Neuronal stem cell (in vitro differentiated cells): ENCODE data around the gene DTX1.

Experiments used
- DNase-seq: peaks from one replicate; pipeline ENCODE4 v3.0.0-alpha.2; 2013; ENCODE audit warnings: low spot score
- H2AFZ ChIP-seq: one replicate; pipeline ENCODE4 v1.6.1; 2013; ENCODE audit warnings: mild to moderate bottlenecking, low read length, inconsistent platforms
- H2AK5ac ChIP-seq: 2 replicates; pipeline ENCODE4 v1.6.1; 2013; ENCODE audit warnings: low read depth, mild to moderate bottlenecking, inconsistent platforms, low read length, moderate library complexity, mixed read lengths
- H2BK120ac ChIP-seq: 2 replicates; pipeline ENCODE4 v1.6.1; 2013; ENCODE audit warnings: low read depth, mild to moderate bottlenecking, inconsistent platforms, low read length, moderate library complexity, mixed read lengths
- H2BK12ac ChIP-seq: one replicate; pipeline ENCODE4 v1.6.1; 2013; ENCODE audit warnings: low read length, inconsistent platforms
- H2BK15ac ChIP-seq: 2 replicates; pipeline ENCODE4 v1.6.1; 2013; ENCODE audit warnings: mild to moderate bottlenecking, low read length, inconsistent platforms, mixed read lengths
- H2BK5ac ChIP-seq: one replicate; pipeline ENCODE4 v1.6.1; 2013; ENCODE audit warnings: inconsistent platforms, mild to moderate bottlenecking, low read length, moderate library complexity
- H3K14ac ChIP-seq: one replicate; pipeline ENCODE4 v1.6.1; 2013; ENCODE audit warnings: low read length, inconsistent platforms
- H3K18ac ChIP-seq: 2 replicates; pipeline ENCODE4 v1.6.1; 2013; ENCODE audit warnings: low read length, inconsistent platforms
- H3K23ac ChIP-seq: 2 replicates; pipeline ENCODE4 v1.6.1; 2013; ENCODE audit warnings: low read depth, mild to moderate bottlenecking, mixed read lengths, low read length, inconsistent platforms; ENCODE audit not compliant: poor library complexity
- H3K27ac ChIP-seq: replicated peaks from 3 replicates; pipeline ENCODE4 v1.5.1; 2013; ENCODE audit warnings: low read length, inconsistent platforms
- H3K27me3 ChIP-seq, 3 experiments: 2 replicates each; pipeline ENCODE4 v1.6.1; 2013; ENCODE audit warnings: low read length in 3 of 3, mild to moderate bottlenecking in 2 of 3, inconsistent platforms in 1 of 3, low read depth in 1 of 3, mixed read lengths in 1 of 3, moderate library complexity in 1 of 3; ENCODE audit not compliant: control insufficient read depth in 3 of 3, insufficient read depth in 3 of 3
- H3K36me3 ChIP-seq, 2 donors: replicated peaks in 1 of 2; 2 replicates each; pipeline ENCODE4 v1.6.1; 2013; ENCODE audit warnings: low read length in 2 of 2; ENCODE audit not compliant: control insufficient read depth in 2 of 2, insufficient read depth in 2 of 2
- H3K4ac ChIP-seq: 2 replicates; pipeline ENCODE4 v1.6.1; 2013; ENCODE audit warnings: inconsistent platforms, mild to moderate bottlenecking, low read length, moderate library complexity
- H3K4me1 ChIP-seq, 2 donors: 1 replicate in 1 of 2; 2 replicates in 1 of 2; pipeline ENCODE4 v1.6.1; 2013; ENCODE audit warnings: low read length in 2 of 2, low read depth in 1 of 2; ENCODE audit not compliant: control insufficient read depth in 2 of 2, insufficient read depth in 1 of 2
- H3K4me2 ChIP-seq: one replicate; pipeline ENCODE4 v1.6.1; 2013; ENCODE audit warnings: mild to moderate bottlenecking, low read length, inconsistent platforms; ENCODE audit not compliant: insufficient read depth, poor library complexity, severe bottlenecking
- H3K4me3 ChIP-seq, 2 donors: 2 replicates each; pipeline ENCODE4 v1.5.1; 2013; ENCODE audit warnings: low read length in 2 of 2, mild to moderate bottlenecking in 2 of 2, inconsistent platforms in 1 of 2, moderate library complexity in 1 of 2
- H3K79me1 ChIP-seq: one replicate; pipeline ENCODE4 v1.6.1; 2013; ENCODE audit warnings: low read depth, mild to moderate bottlenecking, inconsistent platforms, low read length, moderate library complexity
- H3K9ac ChIP-seq: one replicate; pipeline ENCODE4 v1.6.1; 2013; ENCODE audit warnings: mild to moderate bottlenecking, low read depth, low read length, inconsistent platforms; ENCODE audit not compliant: poor library complexity
- H3K9me3 ChIP-seq, 2 donors: replicated peaks in 1 of 2; 2 replicates each; pipeline versions ENCODE3 to v1.6.1; 2013; ENCODE audit warnings: low read length in 2 of 2, mild to moderate bottlenecking in 2 of 2, inconsistent platforms in 1 of 2, low read depth in 1 of 2, mixed read lengths in 1 of 2, moderate library complexity in 1 of 2; ENCODE audit not compliant: control insufficient read depth in 2 of 2, insufficient read depth in 1 of 2
- H4K8ac ChIP-seq: one replicate; pipeline ENCODE4 v1.6.1; 2013; ENCODE audit warnings: low read depth, mild to moderate bottlenecking, inconsistent platforms, low read length, moderate library complexity
- H4K91ac ChIP-seq: one replicate; pipeline ENCODE4 v1.6.1; 2013; ENCODE audit warnings: low read length, low read depth, mild to moderate bottlenecking, inconsistent platforms; ENCODE audit not compliant: poor library complexity
- WGBS, 2 donors: extraction: QIAGEN DNeasy Blood & Tissue Kit; methylation state at CpG; one replicate each; pipeline ENCODE4 v1.1.7; 2013; ENCODE audit warnings: missing lambda C conversion rate in 2 of 2, mixed read lengths in 1 of 2; ENCODE audit not compliant: insufficient read length in 2 of 2, insufficient replicate concordance in 1 of 2; ENCODE audit errors: extremely low coverage in 2 of 2; 5-methylcytosine and 5-hydroxymethylcytosine counted together

The DTX1 gene

DNA sequence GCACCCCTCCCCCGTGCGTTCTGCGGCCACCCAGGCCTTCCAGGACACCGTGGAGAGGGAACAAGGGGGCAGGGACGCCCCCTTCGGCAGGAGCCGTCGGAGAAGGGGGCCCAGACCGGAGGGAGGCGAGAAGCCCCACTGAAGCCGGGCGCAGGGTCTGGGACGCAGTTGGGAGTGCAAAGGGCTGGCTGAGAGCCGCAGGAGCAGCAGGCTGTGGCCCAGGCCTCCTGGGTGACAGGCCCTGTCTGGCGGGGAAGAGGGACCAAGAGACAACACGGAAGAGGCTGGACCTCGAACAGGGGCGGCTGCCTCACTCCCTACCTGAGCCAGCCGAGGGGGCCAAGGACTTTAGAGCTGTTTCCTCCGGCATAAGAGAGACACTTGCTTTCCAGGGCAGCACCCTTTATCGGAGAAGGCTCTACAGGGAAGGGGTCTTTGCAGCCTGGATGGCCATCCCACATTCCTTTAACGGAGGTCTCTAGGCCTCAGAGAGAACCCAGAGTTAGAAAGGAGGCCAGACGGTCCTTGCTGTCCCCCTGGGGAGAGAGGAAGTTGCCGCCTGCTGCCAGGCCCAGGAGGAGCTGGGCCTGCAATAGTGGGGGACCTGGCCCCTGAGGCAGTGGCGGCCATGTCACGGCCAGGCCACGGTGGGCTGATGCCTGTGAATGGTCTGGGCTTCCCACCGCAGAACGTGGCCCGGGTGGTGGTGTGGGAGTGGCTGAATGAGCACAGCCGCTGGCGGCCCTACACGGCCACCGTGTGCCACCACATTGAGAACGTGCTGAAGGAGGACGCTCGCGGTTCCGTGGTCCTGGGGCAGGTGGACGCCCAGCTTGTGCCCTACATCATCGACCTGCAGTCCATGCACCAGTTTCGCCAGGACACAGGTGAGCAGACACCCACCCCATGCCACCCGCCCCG lies 1.3 kb downstream of the DTX1 start:
- Histone ChIP-seq H3K79me1 (peaks cover 2% of the 10 kb centered on the region), H3K4ac (no peak overlapping the region), H2BK5ac (no peak overlapping the region), H3K27me3 (peaks cover 0 to 62% (median 15%) of the 10 kb centered on the region in 3 experiments), H3K18ac (peak overlapping the region; percentile 92), H2BK15ac (peak overlapping the region; percentile 26), H3K14ac (peak overlapping the region; percentile 60), H3K4me3 (peak overlapping the region in 1 of 2 donors; percentile 47), H3K4me1 (peaks cover 6% of the 10 kb centered on the region in 2 donors), H3K9me3 (no peaks in the 10 kb centered on the region), H3K36me3 (peaks cover 0 to 2% of the 10 kb centered on the region in 2 donors), H4K91ac (no peak overlapping the region), H3K9ac (no peak overlapping the region), H2AFZ (peak overlapping the region; percentile 90), H2BK120ac (no peak overlapping the region), H3K23ac (peak overlapping the region; percentile 36), H3K27ac (no peak overlapping the region), H2AK5ac (peak overlapping the region; percentile 64), H2BK12ac (no peak overlapping the region), H4K8ac (no peak overlapping the region), H3K4me2 (peak overlapping the region; percentile 80)
- no peak for DNase-seq
- WGBS, 2 donors, result no CpG with 5 or more reads among the region's 44 CpGs

DNA sequence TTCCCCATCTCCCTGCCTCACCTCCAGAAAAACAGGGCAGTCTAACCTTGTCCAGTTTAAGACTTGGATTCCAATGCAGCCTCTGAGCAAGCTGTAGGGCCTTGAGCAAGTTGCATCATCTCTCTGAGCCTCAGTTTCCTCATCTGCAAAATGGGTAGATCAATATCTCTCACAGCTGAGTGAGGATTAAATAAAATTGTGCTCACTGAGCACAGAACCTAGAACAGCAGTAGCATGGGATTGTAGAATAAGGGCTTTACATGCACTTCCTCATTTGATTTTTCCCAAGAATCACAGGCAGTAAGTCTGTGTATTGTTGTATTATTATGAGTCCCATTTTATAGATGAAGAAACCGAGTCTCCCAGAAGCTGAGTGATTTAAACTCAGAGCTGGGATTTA lies 2.0 kb downstream of the DTX1 start:
- Histone ChIP-seq H2BK12ac (no peak overlapping the region), H3K4me2 (no peak overlapping the region), H3K9ac (no peak overlapping the region), H2BK120ac (no peak overlapping the region), H4K91ac (no peak overlapping the region), H3K9me3 (no peaks in the 10 kb centered on the region), H3K4me1 (peaks cover 8 to 9% of the 10 kb centered on the region in 2 donors), H2AFZ (no peak overlapping the region), H3K36me3 (peaks cover 0 to 2% of the 10 kb centered on the region in 2 donors), H3K4me3 (no peak overlapping the region), H2BK5ac (no peak overlapping the region), H3K27me3 (peaks cover 0 to 62% (median 15%) of the 10 kb centered on the region in 3 experiments), H4K8ac (no peak overlapping the region), H3K14ac (no peak overlapping the region), H2AK5ac (no peak overlapping the region), H3K4ac (no peak overlapping the region), H3K23ac (no peak overlapping the region), H2BK15ac (no peak overlapping the region), H3K79me1 (peaks cover 2% of the 10 kb centered on the region), H3K18ac (no peak overlapping the region), H3K27ac (no peak overlapping the region)
- no CpG with 5 or more reads among the region's 1 CpG for WGBS, 2 donors
- DNase-seq, result no peak

DNA sequence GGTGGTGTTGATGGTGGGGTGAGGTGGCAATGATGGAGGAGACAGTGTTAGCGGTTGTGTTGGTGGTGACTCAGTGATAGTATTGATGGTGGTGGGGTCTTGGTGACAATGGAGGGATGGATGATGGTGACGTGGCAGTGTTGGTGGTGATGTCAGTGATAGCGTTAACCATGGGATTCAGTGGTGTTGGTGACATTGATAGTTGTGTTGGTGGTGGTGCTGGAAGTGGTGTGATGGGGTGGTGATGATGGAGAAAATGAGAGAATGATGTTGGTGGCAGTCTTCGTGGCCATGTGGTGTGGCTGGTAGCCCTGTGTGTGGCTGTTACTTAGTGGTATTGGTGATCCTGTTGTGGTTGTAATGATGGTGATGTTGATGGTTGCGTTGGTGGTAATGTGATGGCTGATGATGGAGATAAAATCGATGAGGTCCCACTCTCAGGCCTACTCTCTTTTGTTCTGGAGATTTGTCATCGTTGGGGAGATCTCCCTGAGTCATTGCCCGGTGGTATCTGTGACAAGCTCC lies 2.6 kb downstream of the DTX1 start:
- H2BK5ac ChIP-seq, result no peak overlapping the region
- peaks cover 0 to 2% of the 10 kb centered on the region in 2 donors for H3K36me3 ChIP-seq
- no peak overlapping the region for H2BK15ac ChIP-seq
- no peak overlapping the region for H3K27ac ChIP-seq
- H3K4me1 ChIP-seq, result peaks cover 8 to 9% of the 10 kb centered on the region in 2 donors
- H3K27me3 ChIP-seq, result peaks cover 0 to 66% (median 14%) of the 10 kb centered on the region in 3 experiments
- H3K4me2 ChIP-seq, result no peak overlapping the region
- no peak overlapping the region for H3K18ac ChIP-seq
- 100% methylated on average over 2 of the region's 8 CpGs; no CpG with 5 or more reads in 1 of the 2 donors for WGBS, 2 donors
- no peak overlapping the region for H2BK12ac ChIP-seq
- H3K9me3 ChIP-seq, result no peaks in the 10 kb centered on the region
- no peak overlapping the region for H3K4ac ChIP-seq
- no peak overlapping the region for H3K9ac ChIP-seq
- H3K4me3 ChIP-seq, result peak overlapping the region in 1 of 2 donors; percentile 19
- no peak overlapping the region for H4K91ac ChIP-seq
- H2AFZ ChIP-seq, result no peak overlapping the region
- H4K8ac ChIP-seq, result no peak overlapping the region
- H3K14ac ChIP-seq, result no peak overlapping the region
- no peak for DNase-seq
- H2AK5ac ChIP-seq, result no peak overlapping the region
- H3K23ac ChIP-seq, result no peak overlapping the region
- H3K79me1 ChIP-seq, result peaks cover 2% of the 10 kb centered on the region
- H2BK120ac ChIP-seq, result no peak overlapping the region

DNA sequence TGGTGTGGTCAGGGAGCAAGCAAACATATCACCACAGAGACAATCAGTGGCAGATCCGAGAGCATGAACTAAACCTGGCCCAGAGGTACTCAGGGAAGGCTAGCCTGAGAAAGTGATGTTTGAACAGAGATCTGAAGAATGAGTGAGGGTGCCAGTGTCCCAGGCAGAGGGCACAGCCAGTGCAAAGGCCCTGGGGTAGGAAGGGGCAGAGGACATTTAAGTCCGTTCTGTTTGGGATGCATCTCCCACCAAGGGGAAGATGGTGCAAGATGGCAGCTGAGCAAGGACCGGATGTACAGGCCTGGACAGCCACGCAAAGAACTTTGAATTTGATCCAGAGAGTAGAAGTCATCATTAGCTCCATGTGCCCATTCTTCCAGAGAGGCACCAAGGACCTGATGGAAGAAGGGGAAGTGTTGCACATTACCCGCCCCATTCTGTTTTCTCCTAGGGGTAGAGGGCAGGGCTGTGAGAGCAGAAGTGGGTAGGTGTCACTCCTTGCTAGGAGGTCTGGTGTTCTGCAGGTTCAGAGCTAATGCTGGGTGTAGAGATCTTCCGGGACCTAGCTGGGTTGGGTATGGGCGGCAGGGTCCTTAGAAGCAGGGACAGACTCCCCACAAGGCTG lies 3.9 kb downstream of the DTX1 start:
- Histone ChIP-seq H3K79me1 (peaks cover 2% of the 10 kb centered on the region), H3K18ac (no peak overlapping the region), H3K27ac (no peak overlapping the region), H3K4ac (no peak overlapping the region), H3K4me1 (peaks cover 9% of the 10 kb centered on the region in 2 donors), H2BK15ac (no peak overlapping the region), H2AFZ (no peak overlapping the region), H2AK5ac (no peak overlapping the region), H3K9ac (no peak overlapping the region), H3K23ac (no peak overlapping the region), H3K14ac (no peak overlapping the region), H4K91ac (no peak overlapping the region), H2BK120ac (no peak overlapping the region), H2BK12ac (no peak overlapping the region), H4K8ac (peak overlapping the region; percentile 52), H3K9me3 (no peaks in the 10 kb centered on the region), H3K4me3 (no peak overlapping the region), H3K36me3 (peaks cover 0 to 2% of the 10 kb centered on the region in 2 donors), H3K4me2 (no peak overlapping the region), H3K27me3 (peaks cover 0 to 59% (median 12%) of the 10 kb centered on the region in 3 experiments), H2BK5ac (no peak overlapping the region)
- DNase-seq, result no peak
- no CpG with 5 or more reads among the region's 7 CpGs for WGBS, 2 donors
